ENCODE data around the gene SNRPA1.
"Not testable (repeated sequence)": the region's sequence is repeated elsewhere in the genome, so short reads cannot be mapped to it uniquely, and the experiment has no call there.

The SNRPA1 gene

GRCh38 chr15:101295607-101296161 lies 636 bp upstream of the SNRPA1 start:
- DNase-seq (ENCODE audit: low read depth, low spot score) = no peak

GRCh38 chr15:101293122-101293521 lies 1.9 kb downstream of the SNRPA1 start:
- DNase-seq (ENCODE audit: low read depth, low spot score) = no peak

DNA sequence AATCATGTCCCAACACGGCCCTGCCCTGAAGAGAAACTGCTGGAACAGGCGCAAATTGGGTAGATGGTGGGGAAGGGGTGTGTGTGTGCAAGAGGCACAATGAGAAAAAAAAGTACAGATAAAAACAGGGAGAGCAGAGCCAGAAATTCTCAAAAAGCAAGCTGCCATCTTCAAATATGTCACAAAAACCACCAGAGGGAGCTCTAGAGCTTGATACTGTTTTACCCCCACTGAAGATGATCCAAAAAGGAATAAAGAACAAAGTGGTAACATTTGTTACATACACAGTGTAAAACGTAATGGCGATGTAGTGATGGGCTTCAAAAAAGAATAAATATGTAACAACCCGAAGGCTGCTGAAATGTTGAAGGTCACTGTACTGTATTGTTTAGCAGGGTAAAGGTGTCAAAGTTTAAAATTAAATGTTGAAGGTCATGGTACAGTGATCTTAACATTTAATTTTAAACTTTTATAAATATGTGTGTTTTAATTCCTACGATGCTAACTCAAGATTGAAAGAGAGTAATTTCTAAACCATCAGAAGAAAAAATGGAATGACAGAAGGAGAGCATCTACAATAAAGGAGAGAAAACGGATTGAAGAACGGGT lies 6.0 kb downstream of the SNRPA1 start:
- DNase-seq (ENCODE audit: low read depth, low spot score) = no peak

GRCh38 chr15:101287342-101287741 lies 7.7 kb downstream of the SNRPA1 start:
- DNase-seq (ENCODE audit: low read depth, low spot score) = not testable (repeated sequence)

DNA sequence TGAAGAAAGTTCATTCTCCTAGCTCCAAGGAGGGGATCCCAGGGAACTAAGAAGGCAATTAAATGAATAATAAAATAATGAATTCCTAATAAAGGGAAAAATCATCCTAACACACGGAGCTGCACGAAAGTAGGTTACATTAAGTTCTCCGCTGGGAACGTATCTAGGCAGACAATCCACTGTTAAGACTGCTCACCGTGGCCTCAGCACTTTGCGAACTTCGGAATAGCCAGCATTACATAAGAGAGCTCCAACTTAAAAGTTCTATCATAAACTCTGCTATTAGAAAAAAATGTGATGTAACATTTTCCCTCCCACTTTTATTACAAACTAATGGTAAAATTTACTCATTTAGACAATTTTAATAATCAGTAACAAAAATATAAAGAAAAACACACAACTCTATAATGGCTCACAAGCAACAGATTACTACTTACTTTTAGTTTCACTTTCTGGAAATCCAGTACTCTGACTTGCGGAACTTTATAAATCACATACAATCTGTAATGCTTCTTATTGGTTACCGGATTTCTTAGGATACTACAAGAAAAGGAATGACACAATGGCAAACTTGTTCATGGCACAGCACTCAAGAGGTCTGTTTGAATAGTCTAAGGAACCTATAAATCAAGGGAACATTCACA lies 8.5 kb downstream of the SNRPA1 start:
- no peak for DNase-seq (ENCODE audit: low read depth, low spot score)

GRCh38 chr15:101283931-101284330 lies 11.1 kb downstream of the SNRPA1 start:
- DNase-seq (ENCODE audit: low read depth, low spot score) = no peak

DNA sequence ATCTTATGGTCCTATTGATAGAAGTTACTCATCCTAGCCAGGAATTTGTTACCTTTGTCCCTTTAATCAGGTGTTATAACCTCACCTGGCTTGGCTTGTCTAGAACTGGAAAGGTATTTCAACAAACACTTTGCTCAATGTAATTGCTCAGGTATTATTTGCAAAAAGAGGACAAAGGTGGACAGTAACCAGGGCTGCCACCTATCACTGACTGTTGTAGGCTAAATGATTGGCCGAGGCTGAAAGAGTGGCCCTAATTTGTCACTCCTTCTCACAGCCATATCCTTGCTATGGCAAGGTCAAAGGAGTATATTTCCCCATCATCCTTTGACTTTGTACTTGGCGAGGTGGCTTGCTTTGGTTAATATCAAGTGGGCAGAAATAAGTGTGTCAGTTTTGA lies 15.0 kb downstream of the SNRPA1 start:
- no peak for DNase-seq (ENCODE audit: low read depth, low spot score)

DNA sequence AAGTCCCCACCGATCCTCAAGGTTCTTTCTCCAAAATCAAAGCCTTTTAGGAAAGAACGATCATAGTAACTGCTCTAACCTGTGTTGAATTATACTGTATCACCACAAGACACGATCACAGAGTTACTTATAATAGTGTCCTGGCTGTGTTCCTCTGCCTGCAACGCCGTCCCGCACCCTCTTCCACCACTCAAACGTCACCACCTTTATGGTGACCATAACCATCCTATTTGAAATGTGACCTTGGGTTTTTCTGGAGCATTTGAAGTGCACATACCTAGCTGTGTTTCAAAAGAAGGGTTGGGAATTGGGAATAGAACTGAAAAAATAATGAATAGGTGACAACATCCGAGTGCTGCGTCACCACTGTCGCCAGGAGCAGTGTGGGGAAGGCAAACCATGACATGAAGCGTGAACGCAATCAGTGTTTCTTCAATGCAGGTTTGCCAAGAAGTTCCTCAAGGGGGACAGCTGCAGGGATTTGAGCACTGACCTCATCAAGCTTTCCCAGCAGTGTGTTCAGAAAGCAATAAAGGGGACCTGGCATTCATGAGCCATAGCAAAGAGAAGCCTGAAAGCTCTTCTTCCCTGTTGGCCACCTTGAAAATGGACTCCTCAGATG lies 17.0 kb downstream of the SNRPA1 start:
- DNase-seq (ENCODE audit: low read depth, low spot score) = no peak

GRCh38 chr15:101277038-101277822 lies 17.8 kb downstream of the SNRPA1 start, which contains the start of gene SELENOS:
SELENOS (minus strand) TSS chr15:101277485; CDS start chr15:101277417, 68 bp downstream.
- no peak for DNase-seq (ENCODE audit: low read depth, low spot score)

- DNase-seq (ENCODE audit: low read depth, low spot score) = no peak
Measured at GRCh38 chr15:101276501-101277037, 18.5 kb downstream of the SNRPA1 start.

GRCh38 chr15:101275018-101275417 lies 20.0 kb downstream of the SNRPA1 start:
- DNase-seq (ENCODE audit: low read depth, low spot score) = no peak

DNA sequence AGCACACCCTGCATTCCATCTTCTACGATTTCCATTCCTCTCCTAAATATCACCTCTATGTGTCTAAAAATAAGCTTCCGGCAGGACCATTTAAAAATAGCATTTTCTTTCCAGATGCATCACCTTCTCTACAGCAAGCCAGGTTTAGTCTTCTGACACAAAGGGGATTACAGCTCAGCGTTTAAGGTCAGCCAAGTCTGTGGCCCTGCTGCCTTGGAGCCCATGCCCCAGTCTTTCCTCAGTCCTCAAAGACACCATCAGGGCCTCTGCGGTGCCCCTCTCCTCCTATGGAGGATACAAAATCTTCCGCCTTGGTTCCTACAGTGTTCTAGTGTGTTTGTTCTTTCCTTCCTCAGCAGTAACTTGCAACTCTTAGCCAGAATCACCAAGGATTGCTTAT lies 21.5 kb downstream of the SNRPA1 start:
- DNase-seq (ENCODE audit: low read depth, low spot score) = no peak

DNA sequence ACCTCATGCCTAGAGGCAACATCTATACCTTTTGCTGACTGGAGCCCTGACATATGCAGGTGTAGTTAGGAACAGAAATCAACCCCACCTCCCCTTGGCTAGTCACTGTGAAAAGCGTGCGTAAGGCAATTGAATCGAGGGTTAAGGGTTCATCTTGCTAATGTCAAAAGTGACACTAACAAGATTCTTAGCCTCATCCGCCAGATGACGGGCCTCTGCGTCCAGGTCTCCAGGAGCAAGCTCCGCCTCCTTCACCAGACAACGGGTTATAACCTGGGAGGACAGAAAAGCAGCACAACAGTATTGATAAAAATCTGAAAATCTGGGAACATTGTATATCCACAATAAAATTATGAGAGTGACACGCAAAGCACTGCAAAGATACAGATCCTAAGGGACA lies 22.5 kb downstream of the SNRPA1 start:
- DNase-seq (ENCODE audit: low read depth, low spot score) = no peak

DNA sequence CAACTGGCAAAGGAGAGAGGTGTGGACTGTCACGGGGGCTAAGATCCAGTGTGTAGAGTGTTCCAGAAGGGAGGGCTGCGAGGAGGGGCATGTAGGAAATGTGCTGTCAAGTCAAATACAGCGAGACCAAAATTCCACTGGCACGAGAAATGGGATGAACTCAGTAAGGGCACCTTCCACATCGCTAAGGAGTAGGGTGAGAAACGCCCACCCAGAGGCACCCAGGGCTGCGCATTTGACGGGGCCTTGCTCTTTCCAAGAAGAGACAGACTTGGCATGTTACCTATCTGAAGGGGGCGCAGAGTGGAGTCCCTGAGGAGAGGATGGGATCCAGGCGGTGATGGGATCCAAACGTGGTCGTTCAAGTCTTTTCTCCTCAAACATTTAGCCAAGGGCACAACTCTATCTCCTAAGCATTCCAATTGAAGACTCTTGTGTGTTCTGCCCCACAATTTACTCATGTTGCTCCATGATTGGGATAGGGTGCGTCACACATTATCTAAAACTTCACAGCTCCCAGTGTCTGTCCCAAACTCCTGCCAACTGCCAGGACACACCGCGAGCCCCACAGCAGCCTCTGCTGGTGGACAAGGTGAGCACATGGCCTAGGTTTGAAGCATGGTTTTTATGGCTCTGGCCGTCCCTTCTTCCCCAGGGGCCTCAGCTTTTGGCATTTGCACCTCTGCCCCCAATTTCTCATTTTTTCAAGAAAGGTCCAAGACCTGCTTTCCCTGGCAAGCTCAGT lies 25.4 kb downstream of the SNRPA1 start:
- DNase-seq (ENCODE audit: low read depth, low spot score) = no peak

- DNase-seq (ENCODE audit: low read depth, low spot score) = no peak
Measured at GRCh38 chr15:101267320-101268104, 27.5 kb downstream of the SNRPA1 start.

GRCh38 chr15:101266787-101267186 lies 28.3 kb downstream of the SNRPA1 start:
- no peak for DNase-seq (ENCODE audit: low read depth, low spot score)

- no peak for DNase-seq (ENCODE audit: low read depth, low spot score)
Measured at GRCh38 chr15:101266034-101266433, 29.0 kb downstream of the SNRPA1 start.

DNA sequence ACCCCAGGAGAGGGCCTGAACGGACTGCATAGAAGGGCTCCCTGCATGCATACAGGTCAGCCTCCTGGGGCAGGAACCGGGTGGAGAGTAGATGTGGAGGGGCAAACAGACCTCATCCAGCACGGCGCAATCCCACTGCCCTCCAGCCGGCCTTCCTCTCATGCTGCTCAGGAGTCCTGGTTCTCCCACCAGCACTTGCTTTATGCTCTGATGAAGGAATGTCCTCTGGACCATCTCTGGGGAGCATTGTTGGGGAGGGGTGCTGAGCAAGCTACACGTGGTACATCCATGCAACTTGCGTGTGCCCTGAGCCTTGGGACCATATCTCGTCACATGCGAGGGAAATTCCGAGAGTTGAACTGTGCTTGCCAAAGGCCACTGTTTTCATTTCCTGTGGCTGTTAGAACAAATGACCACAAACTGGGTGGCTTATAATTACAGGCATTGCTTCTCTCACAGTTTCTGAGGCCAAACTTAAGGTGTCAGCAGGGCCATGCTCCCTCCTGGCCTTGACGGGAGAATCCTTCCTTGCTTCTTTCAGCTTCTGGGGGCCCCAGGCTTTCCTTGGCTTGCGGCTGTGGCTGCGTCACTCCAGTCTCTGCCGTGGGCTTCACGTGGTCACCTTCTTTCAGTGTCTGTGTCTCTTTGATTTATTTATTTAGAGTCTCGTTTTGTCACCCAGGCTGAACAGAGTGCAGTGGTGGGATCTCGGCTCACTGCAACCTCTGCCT lies 30.0 kb downstream of the SNRPA1 start:
- no peak for DNase-seq (ENCODE audit: low read depth, low spot score)

DNA sequence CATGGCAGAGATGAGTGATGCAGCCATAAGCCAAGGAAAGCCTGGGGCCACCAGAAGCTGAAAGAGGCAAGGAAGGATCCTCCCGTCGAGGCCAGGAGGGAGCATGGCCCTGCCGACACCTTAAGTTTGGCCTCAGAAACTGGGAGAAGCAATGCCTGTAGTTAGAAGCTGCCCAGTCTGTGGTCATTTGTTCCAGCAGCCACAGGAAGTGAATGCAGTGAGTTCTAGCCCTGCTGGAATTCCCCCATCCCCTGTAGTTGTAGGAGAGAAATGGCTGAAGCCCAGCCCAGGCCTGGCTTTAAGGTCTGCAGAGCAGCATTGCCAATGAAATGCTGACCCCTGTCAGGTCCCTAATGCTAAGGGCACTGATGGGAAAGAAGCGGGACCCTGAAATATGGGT lies 31.0 kb downstream of the SNRPA1 start:
- DNase-seq (ENCODE audit: low read depth, low spot score) = no peak

DNA sequence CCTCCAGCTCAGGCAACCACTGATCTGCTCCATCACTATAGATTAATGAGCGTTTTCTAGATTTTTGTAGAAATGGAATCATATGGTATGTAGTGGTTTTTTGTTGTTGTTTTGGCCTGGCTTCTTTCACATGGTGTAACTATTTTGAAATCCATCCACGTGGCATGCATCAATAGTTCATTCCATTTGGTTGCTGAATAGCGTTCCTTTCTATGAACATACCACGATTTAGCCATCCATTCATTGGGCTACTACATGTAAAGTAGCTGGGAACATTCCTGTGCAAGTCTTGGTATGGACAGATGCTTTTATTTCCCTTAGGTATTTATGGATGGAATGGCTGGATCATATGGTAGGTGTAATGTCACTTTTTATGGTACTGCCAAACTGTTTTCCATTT lies 32.5 kb downstream of the SNRPA1 start:
- DNase-seq (ENCODE audit: low read depth, low spot score) = no peak
